ENCODE data around the gene RFNG. TPM values are rescaled to one million over a fixed set of nuclear protein-coding genes. Genes with fewer than 3 reads are reported as not detected.
"Not testable (repeated sequence)": the region's sequence is repeated elsewhere in the genome, so short reads cannot be mapped to it uniquely, and the experiment has no call there.

The RFNG gene
- total and polyA plus RNA-seq, 2 of the 4 experiments (the other 2 are of a cell fraction) = 6.8 to 47.3 TPM

- H3K4ac ChIP-seq (ENCODE audit: low read depth, low read length); H2AFZ ChIP-seq (replicated peaks; ENCODE audit: low read length, poor library complexity); H3K23ac ChIP-seq (ENCODE audit: low read depth, low read length); H3K4me1 ChIP-seq (ENCODE audit: control insufficient read depth, insufficient read depth, low read length); ATAC-seq (ENCODE audit: low read depth); in situ Hi-C loops (cut with MboI; ENCODE audit: low sequenced_read_pairs); H2BK15ac ChIP-seq (ENCODE audit: low read depth, low read length); H3K4me2 ChIP-seq (ENCODE audit: low read depth, low read length); H3K27ac ChIP-seq (ENCODE audit: insufficient read depth, low read length); H2AK9ac ChIP-seq (replicated peaks; ENCODE audit: low read depth, low read length, poor library complexity); H3K9me3 ChIP-seq (ENCODE audit: control insufficient read depth, insufficient read depth, low read length); BruUV-seq (replicated peaks); H4K8ac ChIP-seq (ENCODE audit: low read depth in 2 of 2, low read length in 2 of 2); H4K20me1 ChIP-seq (ENCODE audit: insufficient read depth, low read length); H3K36me3 ChIP-seq (ENCODE audit: control insufficient read depth, insufficient read depth, low read length); H4K91ac ChIP-seq (ENCODE audit: insufficient read depth, low read depth, low read length); H3K9ac ChIP-seq (ENCODE audit: low read depth, low read length); DNase-seq; H3K4me3 ChIP-seq (ENCODE audit: insufficient read depth, low read depth, low read length); H4K5ac ChIP-seq (ENCODE audit: low read depth, low read length); H2BK120ac ChIP-seq (ENCODE audit: low read depth, low read length); H3K18ac ChIP-seq (ENCODE audit: low read depth, low read length); H2BK5ac ChIP-seq (ENCODE audit: low read depth, low read length, poor library complexity, severe bottlenecking); H3K27me3 ChIP-seq (ENCODE audit: control insufficient read depth, insufficient read depth, low read length); dilution Hi-C loops (cut with HindIII; ENCODE audit: low sequenced_read_pairs, unreplicated experiment); H2AK5ac ChIP-seq (ENCODE audit: low read depth, low read length); CTCF ChIA-PET; H2BK20ac ChIP-seq (ENCODE audit: low read depth, low read length); H3K14ac ChIP-seq (replicated peaks; ENCODE audit: low read depth, low read length); POLR2A ChIA-PET (ENCODE audit: unreplicated experiment); H3K56ac ChIP-seq (ENCODE audit: extremely low read depth, insufficient read depth, low read length): not testable (repeated sequence)
- Histone ChIP-seq H3K9me1 (ENCODE audit: insufficient read depth, low read length) (peaks cover 14% of the 10 kb centered on the region; the same call in 1 of the 2 replicates), H3K79me1 (ENCODE audit: low read depth in 1 of 2, low read length in 2 of 2) (peaks cover 7 to 12% of the 10 kb centered on the region in 2 experiments)
- WGBS, 2 experiments (ENCODE audit: extremely low coverage in 2 of 2, insufficient read length in 1 of 2) = 86% methylated on average over 6 of the region's 16 CpGs; no CpG with 5 or more reads in 1 of the 2 experiments
- intact Hi-C loops (cut with micrococcal nuclease) = loop anchor here (10.0 kb wide), 1 partner anchor 286 kb away; no protein-coding TSS in a partner anchor
Measured at GRCh38 chr17:82038796-82039409, 12.7 kb downstream of the RFNG start.
